ENCODE results near the gene SRL. TPM values are rescaled to one million over a fixed set of nuclear protein-coding genes. Genes with fewer than 3 reads are reported as not detected.
A peak's percentile ranks its signal among the peaks of the same experiment; 100 is the strongest.

The SRL gene
- total RNA-seq, 1 experiment from 2014 or later: not detected

GRCh38 chr16:4283939-4284338 is 42.1 kb upstream of the SRL start:
- CTCF ChIA-PET: no interaction called here
- BruUV-seq (replicated peaks): no TSS peak
- peak; percentile 62 for DNase-seq

GRCh38 chr16:4283441-4283840 is 41.6 kb upstream of the SRL start:
- H3K9ac ChIP-seq (ENCODE audit: low read length): no peak overlapping the region
- no peak overlapping the region for H3K27ac ChIP-seq (ENCODE audit: low read length)
- no peaks in the 10 kb centered on the region for H4K20me1 ChIP-seq (ENCODE audit: low read length)
- H3K36me3 ChIP-seq (ENCODE audit: low read depth, low read length): no peaks in the 10 kb centered on the region
- intact Hi-C loops (cut with micrococcal nuclease): no loop called here
- CTCF ChIA-PET: no interaction called here
- no peak for ATAC-seq
- H3K27me3 ChIP-seq (ENCODE audit: low read length): no peaks in the 10 kb centered on the region
- POLR2A ChIA-PET (ENCODE audit: unreplicated experiment): no interaction called here
- no peak for TF ChIP-seq EZH2phosphoT487 (IDR thresholded peaks at IDR 0.05; ENCODE audit: borderline replicate concordance, low read length)
- no peak for TF ChIP-seq CTCF (conservative IDR thresholded peaks at IDR 0.05; ENCODE audit: low read depth, low read length)
- TF ChIP-seq EZH2 (IDR thresholded peaks at IDR 0.05; ENCODE audit: low read length, unreplicated experiment): no peak
- H3K79me2 ChIP-seq (ENCODE audit: low read length): no peaks in the 10 kb centered on the region
- H3K9me3 ChIP-seq (ENCODE audit: low read length): no peaks in the 10 kb centered on the region
- H3K9me2 ChIP-seq (replicated peaks; ENCODE audit: low read length): no peaks in the 10 kb centered on the region
- H3F3A ChIP-seq (ENCODE audit: low read length, unreplicated experiment): no peaks in the 10 kb centered on the region
- H3K4me2 ChIP-seq (ENCODE audit: low read length): no peak overlapping the region
- BruUV-seq (replicated peaks): no TSS peak
- no peak overlapping the region for H3K4me3 ChIP-seq (ENCODE audit: low read length)
- peaks cover 10% of the 10 kb centered on the region; the same call in 1 of the 2 replicates for H3K4me1 ChIP-seq (ENCODE audit: insufficient read depth, low read length)
- H2AFZ ChIP-seq (ENCODE audit: low read length): no peak overlapping the region
- DNase-seq: no peak

More at GRCh38 chr16:4283939-4284338, 42.1 kb upstream of the SRL start:
- POLR2A ChIA-PET (ENCODE audit: unreplicated experiment): no interaction called here
- peak; percentile 53 for ATAC-seq
- no peak overlapping the region for H3K9ac ChIP-seq (ENCODE audit: low read length)
- H2AFZ ChIP-seq (ENCODE audit: low read length): no peak overlapping the region
- no peaks in the 10 kb centered on the region for H4K20me1 ChIP-seq (ENCODE audit: low read length)
- intact Hi-C loops (cut with micrococcal nuclease): no loop called here
- no peaks in the 10 kb centered on the region for H3K79me2 ChIP-seq (ENCODE audit: low read length)
- no peaks in the 10 kb centered on the region for H3K27me3 ChIP-seq (ENCODE audit: low read length)
- no peak overlapping the region for H3K4me2 ChIP-seq (ENCODE audit: low read length)
- no peaks in the 10 kb centered on the region for H3F3A ChIP-seq (ENCODE audit: low read length, unreplicated experiment)
- H3K9me3 ChIP-seq (ENCODE audit: low read length): no peaks in the 10 kb centered on the region
- H3K27ac ChIP-seq (ENCODE audit: low read length): no peak overlapping the region
- H3K9me2 ChIP-seq (replicated peaks; ENCODE audit: low read length): no peaks in the 10 kb centered on the region
- no peak for TF ChIP-seq EZH2phosphoT487 (IDR thresholded peaks at IDR 0.05; ENCODE audit: borderline replicate concordance, low read length)
- no peak for TF ChIP-seq CTCF (conservative IDR thresholded peaks at IDR 0.05; ENCODE audit: low read depth, low read length)
- no peak for TF ChIP-seq EZH2 (IDR thresholded peaks at IDR 0.05; ENCODE audit: low read length, unreplicated experiment)
- peaks cover 14% of the 10 kb centered on the region; the same call in 1 of the 2 replicates for H3K4me1 ChIP-seq (ENCODE audit: insufficient read depth, low read length)
- H3K36me3 ChIP-seq (ENCODE audit: low read depth, low read length): no peaks in the 10 kb centered on the region
- H3K4me3 ChIP-seq (ENCODE audit: low read length): no peak overlapping the region

GRCh38 chr16:4280625-4281024 is 38.7 kb upstream of the SRL start:
- no TSS peak for BruUV-seq (replicated peaks)

More at GRCh38 chr16:4280625-4281024, 38.7 kb upstream of the SRL start:
- DNase-seq: no peak
- CTCF ChIA-PET: no interaction called here
- Histone ChIP-seq H3K4me1 (ENCODE audit: insufficient read depth, low read length) (peaks cover 8% of the 10 kb centered on the region; the same call in 1 of the 2 replicates), H4K20me1 (ENCODE audit: low read length) (no peaks in the 10 kb centered on the region), H2AFZ (ENCODE audit: low read length) (no peak overlapping the region), H3F3A (ENCODE audit: low read length, unreplicated experiment) (no peaks in the 10 kb centered on the region), H3K36me3 (ENCODE audit: low read depth, low read length) (no peaks in the 10 kb centered on the region), H3K4me3 (ENCODE audit: low read length) (no peak overlapping the region), H3K9ac (ENCODE audit: low read length) (no peak overlapping the region), H3K9me3 (ENCODE audit: low read length) (no peaks in the 10 kb centered on the region), H3K27me3 (ENCODE audit: low read length) (no peaks in the 10 kb centered on the region), H3K27ac (ENCODE audit: low read length) (no peak overlapping the region), H3K9me2 (replicated peaks; ENCODE audit: low read length) (no peaks in the 10 kb centered on the region), H3K4me2 (ENCODE audit: low read length) (no peak overlapping the region), H3K79me2 (ENCODE audit: low read length) (no peaks in the 10 kb centered on the region)
- POLR2A ChIA-PET (ENCODE audit: unreplicated experiment): no interaction called here
- no peak for ATAC-seq
- TF ChIP-seq CTCF (conservative IDR thresholded peaks at IDR 0.05; ENCODE audit: low read depth, low read length) (no peak), EZH2 (IDR thresholded peaks at IDR 0.05; ENCODE audit: low read length, unreplicated experiment) (no peak), EZH2phosphoT487 (IDR thresholded peaks at IDR 0.05; ENCODE audit: borderline replicate concordance, low read length) (no peak)
- intact Hi-C loops (cut with micrococcal nuclease): no loop called here

All from PC-3 (cell line).